Medulla oblongata (tissue), 1 donor: Measurements from ENCODE around the gene LBR.
"Not testable (repeated sequence)": the region's sequence is repeated elsewhere in the genome, so short reads cannot be mapped to it uniquely, and the experiment has no call there.

Experiments
- DNase-seq: peaks from one replicate; pipeline ENCODE4 v3.0.0-alpha.2; 2015; ENCODE audit errors: extremely low spot score

LBR gene

DNA sequence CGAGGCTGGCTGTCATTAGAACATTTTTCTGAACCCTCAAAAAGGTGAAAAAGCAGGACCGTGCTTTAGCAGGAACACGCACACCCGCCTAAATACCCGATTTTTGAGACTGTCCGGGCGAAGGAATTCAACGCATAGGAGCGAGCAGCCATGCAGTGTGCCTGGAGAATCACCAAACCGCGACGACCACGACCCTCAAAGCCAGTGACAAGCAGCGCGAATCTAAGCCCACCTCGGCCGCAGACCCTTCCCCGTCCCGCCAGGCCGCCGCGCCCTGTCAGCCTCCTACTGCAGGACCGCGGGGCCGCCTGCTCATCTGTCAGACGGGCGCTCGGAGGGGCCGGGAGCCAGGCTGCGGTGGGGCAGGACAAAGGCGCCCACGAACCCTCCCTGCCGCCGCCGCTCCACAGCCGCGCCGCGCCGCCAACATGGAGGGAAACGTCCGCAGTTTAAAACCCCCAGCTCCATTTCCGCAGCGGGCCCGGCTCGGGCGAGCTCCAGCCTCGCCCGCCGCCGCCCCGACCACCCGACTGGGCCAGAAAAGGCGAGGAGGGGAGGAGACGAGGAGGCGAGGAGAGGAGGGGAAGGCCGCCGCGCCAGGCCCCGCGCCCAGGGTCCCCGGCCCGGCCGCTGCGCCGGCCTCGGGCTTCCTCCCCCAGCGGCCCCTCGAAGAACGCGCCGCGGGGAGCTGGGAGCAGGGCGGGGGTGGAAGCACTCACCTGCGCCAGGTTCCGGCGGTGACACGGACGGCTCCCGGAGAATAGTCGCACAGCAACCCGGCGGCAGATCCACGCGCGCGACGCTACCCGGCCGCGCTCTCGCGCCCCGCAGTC, at the start of gene LBR:
Gene LBR (minus strand): TSS at position 804 of the 833 bp plus-strand sequence. CDS start 3,963 bp downstream, outside the sequence.
- DNase-seq, result peak; percentile 19

DNA sequence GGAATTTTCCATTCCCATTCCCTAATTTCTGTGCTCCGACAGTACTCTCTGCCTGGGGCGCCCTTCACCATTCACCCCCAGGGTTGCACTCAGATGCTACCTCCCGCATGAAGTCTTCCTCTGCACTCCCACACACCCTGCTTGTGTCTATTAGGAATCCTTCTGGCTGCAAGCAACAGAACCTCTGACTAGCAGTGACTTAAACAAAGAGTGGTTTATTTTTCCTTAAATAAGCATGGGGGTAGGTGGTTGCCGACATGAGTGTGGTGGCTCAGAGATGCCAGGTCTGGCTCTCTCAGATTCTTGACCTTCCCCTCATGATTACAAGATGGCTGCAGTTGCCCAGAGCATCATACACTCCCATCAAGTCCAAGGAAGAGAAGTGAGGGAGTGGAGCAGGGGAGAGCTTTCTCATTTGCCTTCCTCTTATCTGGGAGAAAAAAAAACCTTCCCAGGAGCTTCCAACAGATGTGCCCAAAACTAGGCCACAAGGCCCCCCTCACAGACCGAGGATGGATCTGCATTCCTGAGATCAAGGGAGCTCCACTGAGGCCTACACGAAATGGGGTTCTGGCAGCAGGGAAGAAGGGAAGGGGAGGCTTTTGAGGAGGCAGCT, 49.6 kb upstream of the LBR start:
- no peak for DNase-seq

DNA sequence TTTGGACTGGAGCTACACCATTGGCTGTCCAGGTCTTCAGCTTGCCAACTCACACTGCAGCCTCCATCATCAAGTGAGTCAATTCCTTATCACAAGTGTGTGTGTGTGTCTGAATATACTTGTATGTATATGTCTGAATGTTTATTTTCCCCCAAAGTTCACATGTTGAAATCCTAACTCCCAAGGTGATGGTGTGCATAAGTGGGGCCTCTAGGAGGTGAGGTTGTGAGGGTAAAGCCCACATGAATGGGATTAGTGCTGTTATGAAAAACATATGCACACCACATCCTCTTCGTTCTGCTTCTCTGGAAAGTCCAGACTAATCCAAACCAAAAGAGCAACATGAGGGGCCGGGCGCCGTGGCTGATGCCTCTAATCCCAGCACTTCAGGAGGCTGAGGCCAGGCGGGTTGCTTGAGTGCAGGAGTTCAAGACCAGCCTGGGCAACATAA, 48.7 kb upstream of the LBR start:
- DNase-seq, result no peak

DNA sequence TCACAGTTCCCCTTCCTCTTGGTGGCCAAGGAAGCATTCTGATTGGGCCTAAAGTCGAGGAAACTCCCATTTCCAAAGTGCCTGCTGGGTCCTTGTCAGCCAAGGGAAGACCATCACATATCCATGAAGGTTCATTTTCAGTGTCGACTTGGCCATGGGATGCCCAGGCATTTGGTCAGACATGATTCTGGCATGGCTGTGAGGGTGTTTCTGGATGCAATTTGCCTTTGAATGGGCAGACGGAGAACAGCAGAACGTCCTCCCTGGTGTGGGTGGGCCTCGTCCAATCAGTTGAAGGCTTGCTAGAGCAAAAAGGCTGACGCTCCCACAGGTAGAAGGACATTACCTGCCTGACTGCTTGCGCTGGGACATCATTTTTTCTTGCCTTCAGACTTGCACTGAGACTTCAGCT, 48.3 kb upstream of the LBR start:
- no peak for DNase-seq

DNA sequence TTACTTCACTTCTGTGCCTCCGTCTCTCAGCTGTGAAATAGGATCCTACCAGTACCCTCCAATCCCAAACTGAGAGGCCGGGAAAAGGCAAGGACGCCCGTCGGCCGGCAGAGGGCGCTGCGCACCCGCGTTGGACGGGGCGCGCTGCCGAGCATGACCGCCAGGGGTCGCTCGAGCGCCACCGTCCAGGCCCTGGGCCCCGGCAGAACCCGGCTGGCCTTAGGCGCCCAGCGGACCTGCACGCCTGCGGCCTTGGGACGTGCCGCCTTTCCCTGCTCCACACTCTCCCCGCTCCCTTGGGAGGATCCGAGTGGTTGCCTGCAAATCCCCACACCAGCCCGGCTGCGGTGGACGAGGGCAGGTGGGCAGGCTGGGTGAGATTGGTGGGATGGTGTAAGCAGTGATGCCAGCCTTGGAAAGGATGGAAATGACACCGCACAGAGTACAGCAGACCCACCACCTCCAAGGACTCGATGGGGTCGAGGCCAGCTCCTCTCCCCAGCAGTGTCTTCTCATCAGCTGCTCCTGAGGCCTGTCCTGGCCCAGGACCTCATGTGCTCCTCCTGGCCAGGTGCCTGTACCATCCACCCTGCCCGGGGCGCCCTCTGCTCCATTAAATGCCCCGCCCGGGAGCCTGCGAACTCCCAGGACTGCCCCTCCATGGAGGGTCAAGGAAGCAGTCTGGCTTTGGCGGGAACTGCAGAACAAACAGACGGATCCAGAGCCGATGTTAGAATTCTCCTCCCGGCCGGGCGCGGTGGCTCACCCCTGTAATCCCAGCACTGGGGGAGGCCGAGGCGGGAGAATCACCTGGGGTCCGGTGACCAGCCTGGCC, 47.4 kb upstream of the LBR start:
- DNase-seq, result peak; percentile 82

DNA sequence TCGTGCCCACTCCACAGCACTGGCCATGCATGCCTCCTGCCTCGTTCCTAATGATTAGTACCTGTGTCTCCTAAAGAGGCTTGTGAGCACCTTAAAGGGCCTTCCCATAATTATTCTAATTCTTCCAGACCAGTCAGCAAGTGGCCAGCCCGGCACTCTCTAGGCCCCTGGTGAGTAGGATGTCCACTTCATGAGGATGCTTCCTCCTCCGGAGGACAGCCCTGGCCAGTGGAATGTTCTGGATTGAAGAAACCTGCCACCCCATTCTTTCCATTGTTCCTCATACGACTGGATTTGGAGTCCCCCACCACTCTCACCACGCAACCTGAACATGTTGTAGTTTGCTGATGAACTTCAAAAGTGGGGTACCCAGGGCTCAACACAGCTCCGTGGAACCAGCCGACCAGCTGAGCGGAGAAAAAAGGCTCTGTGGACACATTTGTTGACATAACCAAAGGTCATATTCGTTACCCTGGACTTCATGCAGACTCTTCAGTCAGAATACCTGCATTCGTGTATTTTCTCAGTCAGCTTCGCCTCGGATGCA, 46.7 kb upstream of the LBR start:
- DNase-seq, result no peak

DNA sequence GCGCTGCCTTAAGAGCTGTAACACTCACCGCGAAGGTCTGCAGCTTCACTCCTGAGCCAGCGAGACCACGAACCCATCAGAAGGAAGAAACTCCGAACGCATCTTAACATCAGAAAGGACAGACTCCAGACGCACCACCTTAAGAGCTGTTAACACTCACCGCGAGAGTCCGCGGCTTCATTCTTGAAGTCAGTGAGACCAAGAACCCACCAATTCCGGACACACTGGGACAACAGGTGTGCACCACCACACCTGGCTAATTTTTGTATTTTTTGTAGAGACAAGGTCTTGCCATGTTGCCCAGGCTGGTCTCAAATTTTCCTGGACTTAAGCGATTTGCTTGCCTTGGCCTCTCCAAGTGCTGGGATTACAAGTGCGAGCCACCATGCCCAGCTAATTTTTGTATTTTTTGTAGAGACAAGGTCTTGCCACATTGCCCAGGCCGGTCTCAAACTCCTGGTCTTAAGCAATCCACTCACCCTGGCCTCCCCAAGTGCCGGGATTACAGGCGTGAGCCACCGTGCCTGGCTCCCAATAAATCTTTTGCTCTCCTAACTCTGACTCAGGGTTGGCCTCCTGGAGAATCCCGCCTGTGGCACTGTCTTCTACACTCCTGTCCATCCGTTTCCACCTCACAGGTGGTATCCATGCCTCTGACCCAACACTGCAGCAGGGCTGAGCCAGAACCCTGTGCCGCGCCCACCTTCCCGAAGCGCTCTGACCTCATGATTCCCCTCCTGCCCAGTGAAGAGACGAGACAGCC, 46.0 kb upstream of the LBR start:
- DNase-seq, result not testable (repeated sequence)

DNA sequence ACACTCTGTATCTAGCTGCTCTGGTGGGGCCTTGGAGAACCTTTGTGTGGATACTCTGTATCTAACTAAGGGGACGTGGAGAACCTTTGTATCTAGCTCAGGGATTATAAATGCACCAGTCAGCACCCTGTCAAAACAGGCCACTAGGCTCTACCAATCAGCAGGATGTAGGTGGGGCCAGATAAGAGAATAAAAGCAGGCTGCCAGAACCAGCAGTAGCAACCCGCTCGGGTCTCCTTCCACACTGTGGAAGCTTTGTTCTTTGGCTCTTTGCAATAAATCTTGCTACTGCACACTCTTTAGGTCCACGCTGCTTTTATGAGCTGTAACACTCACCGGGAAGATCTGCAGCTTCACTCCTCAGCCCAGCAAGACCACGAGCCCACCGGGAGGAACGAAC, 45.4 kb upstream of the LBR start:
- peak; percentile 36 for DNase-seq

DNA sequence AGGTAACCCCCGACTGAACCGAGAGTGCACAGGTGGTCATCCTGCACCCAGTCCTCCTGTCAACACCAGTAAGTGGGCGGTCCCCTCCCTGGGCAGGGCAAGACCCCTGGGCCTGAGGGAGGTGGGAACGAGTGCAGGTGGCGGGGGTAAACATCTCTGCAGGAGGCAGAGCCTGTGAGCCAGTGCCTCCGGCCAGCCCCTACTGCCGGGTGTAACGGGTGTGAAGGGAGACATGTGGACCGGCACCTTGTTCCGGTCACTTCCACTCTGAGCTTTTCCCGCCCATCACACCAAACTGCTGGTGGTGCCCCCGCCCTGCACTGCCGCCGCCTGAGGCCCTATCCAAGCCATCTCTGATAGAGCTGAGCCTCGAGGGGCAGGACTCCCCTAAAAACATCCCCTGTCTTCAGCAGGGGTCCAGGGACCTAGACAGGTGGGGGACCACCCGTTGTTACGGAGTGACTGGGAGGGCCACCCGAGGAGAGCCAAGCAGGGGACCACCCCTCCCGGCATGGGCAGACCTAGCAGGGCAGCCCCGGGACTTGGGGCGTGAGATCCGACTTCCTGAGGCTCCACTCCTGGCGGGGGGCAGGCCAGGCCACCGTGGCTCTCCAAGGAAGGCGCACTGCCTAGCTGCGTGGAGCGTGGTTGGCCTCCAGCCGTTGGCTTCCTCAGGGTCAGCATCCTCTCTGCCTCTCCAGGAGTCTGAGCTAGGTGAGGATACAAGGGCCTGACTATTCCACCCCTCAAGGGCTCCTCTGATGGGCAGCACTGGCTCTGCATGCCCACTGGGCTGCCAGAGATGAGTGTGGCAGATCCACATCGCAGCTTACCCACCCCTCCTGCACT, 43.8 kb upstream of the LBR start:
- no peak for DNase-seq

DNA sequence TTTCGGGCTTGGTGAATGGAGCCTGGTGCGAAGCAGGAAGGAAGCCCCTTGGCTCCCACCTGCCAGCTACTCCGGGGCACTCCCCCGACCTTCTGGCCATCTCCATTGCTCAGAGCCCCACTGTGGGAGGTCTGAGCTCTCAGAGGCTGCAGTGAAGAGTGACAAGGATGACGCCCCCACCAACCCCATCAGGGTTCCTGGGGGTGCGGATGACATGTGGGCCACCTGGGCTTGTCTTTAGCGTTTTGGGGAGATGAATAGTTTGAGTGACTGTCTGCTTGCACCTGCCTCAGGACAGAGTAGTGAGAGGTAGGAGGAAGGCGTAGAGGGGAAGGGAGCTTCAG, 43.2 kb upstream of the LBR start:
- DNase-seq, result no peak

DNA sequence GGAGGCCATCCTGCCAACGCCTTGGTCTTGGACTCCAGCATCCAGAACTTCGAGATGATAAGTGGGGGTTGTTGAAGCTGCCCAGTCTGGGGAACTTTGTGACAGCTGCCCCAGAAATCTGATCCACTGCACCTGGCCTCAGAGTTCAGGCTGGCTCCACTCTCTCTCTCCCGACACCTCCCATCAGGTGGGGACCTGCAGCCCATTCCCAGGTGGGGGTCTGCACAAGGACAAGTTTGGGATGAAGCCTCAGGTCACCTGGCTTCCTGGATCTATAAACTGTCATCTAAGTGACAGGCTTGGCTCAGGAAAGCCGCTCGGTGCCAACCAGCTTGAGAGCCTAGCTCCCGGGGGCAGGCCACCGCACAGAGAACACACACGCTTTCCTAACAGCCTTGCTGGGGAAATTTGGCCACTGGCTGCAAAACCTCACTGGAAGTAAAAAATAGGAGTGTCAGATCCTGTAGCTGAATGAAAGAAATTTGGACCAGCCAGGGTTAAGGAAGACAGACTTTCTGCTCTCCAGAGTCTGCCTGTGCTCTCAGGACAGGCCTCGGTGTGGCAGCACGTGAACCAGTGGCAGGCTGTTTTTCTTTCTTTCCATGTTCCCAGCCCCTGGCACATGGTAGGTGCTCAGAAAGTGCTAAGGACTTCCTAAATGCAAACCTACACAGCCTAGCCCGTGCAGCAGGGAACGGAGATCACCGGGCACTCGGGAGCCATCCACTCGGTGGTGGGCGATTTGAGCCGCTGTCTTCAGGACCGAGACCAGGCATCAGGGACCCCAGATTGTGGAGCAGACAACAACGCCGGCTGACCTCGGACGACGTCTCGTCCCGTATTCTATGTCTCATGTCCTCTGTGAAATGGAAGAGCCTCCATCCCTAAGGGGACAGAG, 42.6 kb upstream of the LBR start:
- no peak for DNase-seq

DNA sequence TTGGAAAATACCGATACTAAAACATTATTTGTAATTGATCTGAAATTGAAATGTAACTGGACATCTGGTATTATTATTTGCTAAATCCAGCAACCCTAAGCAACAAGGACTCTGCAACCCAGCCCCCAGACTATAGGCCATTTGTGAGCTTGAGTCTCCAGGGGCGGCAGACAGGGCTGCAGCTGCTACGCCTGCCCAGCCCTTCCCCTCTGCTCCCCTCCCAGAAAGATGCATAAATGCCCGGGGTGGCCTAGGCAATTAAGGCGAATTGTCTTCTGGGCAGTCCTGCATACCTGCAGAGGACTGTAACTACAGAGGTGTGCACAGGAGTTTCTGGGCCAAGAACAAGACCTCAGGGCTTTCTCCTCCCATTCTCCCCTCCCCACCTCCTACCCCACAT, 41.2 kb upstream of the LBR start:
- DNase-seq, result no peak

DNA sequence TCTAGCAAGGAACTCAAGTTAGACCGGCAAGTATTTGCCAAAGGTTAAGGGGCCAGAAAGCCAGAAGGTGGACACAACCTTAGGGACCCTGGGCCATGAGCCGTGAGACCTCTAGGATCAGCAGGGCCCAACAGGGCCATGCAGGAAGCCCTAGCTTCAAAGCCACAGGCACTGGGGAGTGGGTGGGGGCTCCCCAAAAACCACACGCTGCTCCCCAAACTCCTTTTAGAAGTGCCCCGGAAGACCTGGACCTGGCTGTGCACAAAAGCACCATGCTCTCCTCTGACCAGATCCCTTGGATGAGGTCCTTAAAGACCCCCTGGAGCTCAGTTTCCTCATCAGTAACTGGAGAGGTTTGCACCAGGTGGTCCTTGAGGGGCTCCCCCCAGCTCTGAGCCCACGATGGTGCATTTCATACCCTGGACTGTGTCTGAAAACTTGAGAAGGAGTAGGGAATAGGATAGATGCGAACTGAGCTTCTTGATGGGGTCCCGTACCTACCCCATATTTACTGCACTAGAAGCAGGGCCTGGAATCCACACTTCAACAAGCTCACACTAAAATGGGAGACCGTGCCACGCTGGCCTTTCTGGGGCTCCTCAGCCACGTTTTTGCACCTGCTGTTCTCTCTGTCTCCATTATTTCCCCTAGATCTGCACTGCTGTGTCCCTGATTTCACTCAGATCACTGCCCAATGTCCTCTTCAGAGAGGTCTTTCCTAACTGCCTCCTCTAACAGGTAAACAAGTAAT, 40.6 kb upstream of the LBR start:
- DNase-seq, result no peak

DNA sequence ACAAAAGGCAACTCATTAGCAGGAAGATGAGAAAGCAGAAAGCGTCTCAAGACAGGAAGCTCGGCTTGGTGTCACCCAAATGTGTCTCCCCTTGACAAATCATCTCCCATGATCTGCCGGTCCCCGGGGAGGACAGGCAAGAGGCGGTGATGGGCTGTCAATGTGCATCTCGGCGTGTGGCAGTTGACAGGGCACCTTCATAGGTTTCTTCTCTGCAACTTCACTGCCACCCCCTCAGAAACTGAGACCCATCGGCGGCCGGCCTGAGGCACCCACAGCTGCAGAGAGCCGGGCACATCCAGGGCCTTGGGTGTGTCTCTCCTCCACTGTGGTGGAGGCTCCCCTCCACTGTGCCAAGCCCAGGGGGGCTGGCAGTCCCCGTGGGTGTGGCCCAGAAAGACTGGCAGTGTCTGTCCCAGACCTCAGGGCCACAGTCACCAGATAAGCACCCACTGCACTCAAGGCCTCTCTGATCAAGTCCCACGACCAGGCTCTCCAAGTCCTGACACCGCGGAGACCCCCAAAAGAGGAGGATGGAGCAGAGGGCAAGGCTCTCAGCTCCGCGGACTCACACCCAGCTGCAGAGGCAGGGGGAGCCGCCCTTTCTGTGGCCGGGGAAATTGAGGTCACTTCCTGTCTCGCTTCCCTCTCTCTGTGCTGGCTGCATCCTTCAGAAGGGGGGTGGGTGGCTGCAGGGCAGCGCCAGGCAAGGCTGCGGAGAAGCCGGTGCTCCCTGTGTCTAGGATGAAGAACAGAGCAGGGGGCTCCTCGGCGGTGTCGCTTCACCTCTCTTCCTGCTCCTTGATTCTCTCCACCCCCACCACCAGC, 39.6 kb upstream of the LBR start:
- DNase-seq, result peak; percentile 62

DNA sequence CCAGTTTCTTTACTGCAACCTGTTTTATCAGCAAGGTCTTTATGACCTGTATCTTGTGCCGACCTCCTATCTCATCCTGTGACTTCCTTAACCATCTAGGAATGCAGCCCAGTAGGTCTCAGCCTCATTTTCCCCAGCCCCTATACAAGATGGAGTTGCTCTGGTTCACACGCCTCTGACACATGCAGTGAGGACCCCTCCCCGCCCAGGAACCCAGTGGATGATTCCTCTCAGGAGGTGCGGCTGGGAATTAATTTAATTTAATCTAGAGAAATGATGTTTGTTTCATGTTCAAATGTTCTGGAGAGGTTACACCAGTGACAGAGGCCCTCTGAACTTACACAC, 39.0 kb upstream of the LBR start:
- no peak for DNase-seq

DNA sequence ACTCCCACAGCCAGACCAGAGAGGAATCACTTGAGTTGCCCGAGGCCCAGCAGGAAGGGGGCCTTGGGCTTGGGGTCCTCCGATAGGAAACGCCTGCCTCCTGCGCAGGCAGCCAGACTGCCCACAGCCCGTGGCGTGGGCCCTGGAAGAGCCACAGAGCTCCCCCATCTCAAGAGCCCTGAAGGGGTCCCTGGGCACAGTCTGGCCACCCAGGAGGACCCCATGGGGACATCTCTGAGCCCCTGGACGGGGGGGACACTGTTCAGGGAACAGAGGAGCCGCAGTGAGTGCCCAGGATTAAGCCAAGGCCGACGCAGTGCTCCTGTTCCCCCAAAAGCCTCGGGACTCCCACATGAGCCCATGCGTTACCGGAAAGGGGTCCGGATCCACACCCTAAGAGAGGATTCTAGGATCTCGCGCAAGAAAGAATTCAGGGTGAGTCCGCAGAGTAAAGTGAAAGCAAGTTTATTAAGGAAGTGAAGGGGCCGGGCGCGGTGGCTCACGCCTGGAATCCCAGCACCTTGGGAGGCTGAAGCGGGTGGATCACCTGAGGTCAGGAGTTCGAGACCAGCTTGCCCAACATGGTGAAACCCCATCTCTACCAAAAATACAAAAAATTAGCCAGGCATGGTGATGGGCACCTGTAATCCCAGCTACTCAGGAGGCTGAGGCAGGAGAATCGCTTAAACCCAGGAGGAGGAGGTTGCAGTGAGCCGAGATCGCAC, 38.1 kb upstream of the LBR start:
- no peak for DNase-seq
